Activated CD8-positive, alpha-beta memory T cell treated with anti-CD3 and anti-CD28 coated beads for 4 hours (primary cell): ENCODE data around the gene NEO1.

Source experiments
- DNase-seq, 2 donors: peaks; one replicate each; pipeline ENCODE4 v3.0.0-alpha.2; 2020; ENCODE audit warnings: low read depth in 2 of 2

Gene NEO1

DNA sequence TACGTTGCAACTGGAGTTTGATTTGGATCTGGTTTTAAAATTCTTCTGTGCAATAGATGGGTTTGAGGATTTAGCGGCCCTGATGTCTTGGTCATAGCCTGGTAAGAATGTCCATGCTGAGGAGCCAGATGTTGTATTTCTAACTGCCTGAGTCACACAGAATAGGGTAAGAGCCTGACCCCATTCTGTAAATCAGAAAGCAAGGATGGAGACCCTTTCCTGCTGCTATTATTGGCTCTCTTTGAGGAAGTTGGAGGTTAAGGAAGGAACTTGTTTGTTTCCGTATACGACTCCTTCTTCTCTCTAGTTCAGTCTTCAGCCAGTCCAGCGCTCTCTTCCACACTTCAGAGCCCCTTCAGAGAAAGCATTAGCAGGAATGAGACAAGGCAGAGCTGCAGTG is 251.4 kb downstream of the NEO1 start:
- no peak for DNase-seq

DNA sequence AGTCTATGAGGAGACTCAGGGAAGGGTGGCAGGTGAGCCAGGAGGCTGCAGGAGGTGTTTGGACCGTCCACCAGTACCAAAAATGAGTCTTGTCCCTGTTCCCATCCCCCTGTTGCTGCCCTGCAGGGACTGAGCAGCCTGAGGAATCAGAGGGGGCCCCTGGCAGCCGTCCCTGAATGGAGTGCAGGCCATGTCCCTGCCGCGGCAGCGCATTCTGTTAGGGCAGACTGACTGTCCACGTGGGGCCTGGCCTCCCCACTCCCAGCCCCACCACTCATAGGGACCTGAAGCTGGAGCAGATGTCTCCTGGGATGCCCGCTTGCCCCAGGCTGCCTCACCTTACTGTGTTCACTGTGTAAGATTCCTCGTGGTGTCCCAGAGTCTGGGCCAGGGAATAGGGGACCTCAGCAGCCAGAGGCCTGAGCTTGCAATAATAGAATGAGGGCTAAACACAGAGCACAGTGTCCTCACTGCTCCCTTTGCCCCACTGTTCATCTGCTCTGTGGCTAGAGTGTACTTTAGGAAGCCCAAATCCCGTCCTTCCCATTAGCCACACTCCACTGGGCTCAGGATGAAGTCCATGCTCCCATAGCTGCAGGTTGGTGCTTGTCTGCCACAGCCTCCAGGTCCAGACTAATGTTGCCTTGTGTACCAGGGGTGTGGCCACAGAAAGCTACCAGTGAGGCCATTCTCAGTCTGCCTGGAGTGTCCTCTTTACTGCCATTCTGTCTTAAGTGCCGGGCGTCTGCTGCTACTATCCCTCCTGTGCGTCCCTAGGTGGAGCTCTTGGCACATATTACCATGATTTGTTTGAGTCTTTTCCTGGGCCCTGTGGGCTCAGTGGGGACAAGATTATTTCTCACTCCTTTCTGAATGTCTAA is 253.3 kb downstream of the NEO1 start:
- DNase-seq = no peak

DNA sequence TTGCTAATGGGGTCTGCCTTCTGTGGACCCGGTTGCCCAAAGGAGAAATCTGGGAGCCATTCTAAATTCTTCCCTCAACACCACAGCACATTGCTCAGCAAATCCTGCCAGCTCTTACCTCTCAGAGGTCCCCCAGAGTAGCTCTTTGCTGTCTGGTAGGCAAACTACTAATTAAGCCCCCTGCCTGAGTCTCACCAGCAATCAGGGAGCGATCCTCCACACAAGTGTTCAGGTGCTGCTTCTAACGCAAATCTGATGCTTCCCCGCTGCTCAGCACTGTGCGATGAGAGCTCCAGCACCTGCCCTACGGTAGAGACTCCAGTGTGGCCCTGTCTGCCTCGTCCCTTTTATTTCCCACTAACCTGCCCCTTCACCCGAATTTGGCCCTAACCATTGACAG is 256.0 kb downstream of the NEO1 start:
- no peak for DNase-seq

DNA sequence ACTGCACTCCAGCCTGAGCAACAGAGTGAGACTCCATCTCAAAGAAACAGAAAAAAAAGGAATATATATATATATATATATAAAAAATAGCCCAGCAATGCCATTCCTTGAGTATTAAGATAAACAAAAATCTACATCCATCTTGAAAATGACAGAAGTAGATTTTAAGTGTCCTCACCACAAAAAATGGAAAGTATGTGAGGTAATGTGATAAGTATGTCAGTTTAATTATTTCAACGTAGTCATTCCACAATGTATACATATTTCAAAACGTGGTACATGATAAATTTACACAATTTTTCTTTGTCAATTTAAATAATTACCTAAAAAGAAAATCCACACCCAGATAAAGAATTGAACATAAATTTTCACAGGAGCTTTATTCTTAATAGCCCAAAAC is 261.6 kb downstream of the NEO1 start:
- no peak for DNase-seq

DNA sequence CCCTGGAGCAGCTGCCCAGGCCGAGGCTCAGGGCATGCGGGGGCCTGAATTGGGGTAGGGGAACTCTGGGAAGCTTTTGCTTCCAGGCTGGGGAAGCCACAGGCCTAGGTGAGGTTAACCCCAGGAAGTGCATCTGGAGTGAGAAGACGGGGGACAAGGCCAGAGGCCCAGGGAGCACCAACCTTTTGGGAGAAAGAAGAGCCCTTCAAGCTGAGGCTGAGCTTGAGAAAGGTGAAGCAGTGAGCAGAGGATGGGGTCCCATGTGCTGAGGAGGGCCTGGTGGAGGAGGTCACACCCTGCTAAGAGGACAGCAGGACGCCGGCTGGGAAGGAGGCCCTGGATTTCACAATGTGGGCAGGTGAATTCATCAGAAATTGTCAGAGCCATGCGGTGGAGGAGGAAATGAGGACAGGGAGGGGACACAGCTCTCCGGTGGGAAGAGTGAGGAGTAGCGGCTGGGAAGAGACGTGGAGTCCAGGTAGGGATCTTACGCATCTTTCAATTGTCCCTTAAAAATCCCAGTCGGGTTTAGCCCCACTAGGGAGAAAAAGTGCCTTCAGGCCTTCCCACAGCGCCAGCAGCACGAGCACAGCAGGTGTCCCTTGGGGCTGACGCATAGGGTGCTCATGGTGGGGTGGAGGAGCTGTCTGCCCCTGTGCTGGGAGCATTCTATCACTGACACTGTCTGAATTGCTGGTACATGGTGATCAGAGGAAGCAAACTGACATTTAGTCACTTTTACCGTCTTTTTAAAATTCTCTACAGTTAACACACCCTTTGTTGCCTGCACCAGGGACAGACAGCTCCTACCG is 265.6 kb downstream of the NEO1 start:
- DNase-seq = no peak

DNA sequence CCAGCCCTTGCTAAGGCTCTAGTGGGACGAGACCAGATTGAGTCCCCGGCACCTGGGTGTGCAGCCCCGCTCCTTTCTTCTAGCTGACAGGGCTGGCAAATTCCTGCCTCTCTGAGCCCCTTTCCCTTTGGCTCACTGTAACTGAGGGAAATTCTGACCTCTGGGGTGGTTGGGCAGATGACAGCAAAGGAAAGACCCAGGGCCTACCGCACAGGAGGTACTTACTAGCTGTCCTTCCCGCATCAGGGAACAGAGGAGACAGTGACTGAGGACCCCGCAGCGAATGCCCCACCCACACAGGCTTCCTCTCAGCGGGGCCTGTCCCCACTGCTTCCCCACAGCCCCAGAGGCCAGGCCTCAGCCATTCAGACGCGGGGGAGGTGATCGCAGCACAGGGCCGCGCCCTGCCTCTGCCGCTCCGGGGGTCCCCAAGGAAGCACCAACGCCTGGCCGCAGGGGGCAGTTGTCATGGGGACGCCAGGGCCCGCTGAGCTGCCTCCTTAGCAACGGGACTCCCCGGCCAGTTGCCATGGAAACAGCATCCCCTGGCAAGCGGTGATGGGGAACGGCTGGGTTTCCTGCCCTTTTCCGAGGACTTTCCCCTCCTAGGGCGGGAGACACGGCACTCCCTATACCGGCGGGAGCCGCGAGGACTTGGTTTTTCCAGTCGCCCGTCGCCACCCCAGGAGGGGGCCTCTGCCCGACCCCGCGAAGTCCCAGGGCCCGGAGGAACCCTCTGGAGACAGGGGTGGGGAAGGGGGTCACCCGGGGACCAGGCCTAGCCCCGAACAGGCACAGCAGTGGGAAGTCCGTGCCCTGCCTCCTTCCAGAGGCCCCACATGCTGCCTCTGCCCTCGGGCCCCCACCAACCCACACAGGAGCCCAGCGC is 266.4 kb downstream of the NEO1 start:
- no peak for DNase-seq

DNA sequence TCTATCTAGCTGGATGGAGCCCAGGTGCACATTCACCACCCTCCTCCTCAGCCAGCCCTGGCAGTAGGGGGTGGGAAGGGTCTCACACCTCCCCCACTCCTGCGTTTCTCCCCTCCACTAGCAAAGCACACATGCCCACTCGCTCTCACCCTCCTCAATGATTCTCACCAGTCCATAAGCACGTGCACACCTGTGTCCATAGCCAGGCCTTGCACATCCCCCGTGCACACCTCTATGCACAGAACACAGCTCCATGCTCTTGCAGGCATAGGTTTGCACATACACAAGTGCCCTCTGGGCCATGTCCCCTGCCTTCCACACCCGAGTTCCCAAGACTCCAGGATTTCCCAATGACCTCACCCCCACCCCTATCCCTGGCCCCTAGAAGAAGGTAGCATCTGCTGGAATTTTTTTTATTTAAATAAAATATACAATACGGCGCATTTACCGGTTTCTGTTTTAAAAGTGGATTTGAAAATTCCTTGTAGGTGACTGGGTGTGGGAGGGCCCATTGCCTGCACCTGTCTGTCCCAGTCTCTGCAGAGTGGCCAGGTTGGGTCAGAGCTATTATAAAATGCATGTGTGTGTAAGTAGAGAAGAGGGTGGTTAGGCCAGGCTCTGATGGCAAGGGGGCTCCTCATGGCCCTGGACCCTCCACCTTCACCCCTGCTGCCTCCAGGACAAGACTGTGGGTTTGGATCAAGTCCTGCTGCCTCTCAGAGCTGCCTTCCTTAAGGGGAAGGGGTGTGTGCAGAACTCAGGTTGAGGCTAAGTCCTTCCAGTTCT is 267.4 kb downstream of the NEO1 start:
- DNase-seq = no peak

DNA sequence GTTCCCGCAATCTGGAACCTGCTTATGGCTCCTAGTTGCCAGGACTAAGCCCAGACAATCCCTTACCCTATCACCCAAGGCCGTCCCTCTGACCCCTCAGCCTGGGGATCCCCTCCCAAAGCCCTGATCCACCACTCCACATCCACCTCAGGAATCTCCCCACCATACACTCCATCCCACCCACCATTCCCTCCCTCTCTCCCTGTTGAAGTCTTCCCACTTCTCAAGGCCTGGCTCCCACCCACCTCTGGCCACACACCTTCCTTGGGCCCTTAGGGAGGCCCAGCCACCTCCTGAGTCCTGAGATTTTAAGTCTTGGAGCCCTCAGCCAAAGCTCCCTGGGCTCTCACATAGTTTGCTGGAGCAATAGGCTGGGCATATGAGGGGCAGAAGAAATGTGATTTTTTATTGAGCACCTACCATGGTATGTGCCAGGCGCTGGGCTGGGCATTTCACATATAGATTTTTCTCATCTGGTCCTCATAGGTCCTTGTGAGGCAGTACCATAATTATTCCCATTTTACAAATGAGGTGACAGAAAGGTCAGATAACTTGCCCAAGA is 268.4 kb downstream of the NEO1 start:
- DNase-seq = no peak

DNA sequence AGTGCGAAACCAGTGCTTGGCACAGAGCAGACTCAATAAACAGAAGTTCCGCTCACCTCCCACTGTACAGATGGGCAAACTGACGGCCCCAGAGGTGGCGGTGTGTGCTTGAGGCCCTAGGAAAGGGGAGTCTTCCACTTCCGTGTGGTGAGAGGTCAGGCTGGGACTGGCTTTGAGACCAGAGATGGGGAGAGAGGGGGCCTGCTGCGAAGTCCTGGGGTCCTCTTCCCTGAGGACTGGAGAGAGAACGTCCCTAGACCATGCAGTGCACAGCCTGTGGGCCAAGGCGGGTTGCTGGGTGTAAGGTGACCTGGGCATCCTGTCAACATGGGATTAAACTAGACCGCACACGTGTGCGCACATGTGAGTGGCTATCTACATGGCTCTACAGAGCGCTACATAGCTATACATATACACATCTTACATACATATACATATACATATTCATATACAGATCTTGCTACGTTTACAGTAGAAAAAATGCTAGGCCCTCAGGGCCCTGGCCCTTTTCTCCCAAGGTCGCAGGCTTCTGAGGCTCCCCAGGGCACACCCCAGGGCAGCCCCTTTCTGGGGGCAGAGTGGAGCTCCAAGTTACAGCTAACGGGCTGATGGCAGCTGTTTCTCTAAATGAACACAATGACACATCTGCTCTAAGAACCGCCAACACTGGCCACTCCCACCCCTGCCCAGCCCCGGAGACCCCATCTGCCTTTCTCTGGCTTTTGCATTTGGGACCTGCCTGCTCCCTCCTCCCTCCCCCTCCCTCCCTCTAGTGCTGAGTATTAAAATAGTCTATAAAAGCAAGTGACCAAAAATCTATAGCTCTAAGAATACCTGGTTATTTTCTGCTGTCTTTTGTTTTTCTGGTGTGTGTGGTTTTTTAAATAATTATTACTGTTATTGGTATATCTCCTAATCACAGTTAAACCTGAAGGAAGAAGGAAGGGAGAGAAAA is 269.5 kb downstream of the NEO1 start:
- no peak for DNase-seq

DNA sequence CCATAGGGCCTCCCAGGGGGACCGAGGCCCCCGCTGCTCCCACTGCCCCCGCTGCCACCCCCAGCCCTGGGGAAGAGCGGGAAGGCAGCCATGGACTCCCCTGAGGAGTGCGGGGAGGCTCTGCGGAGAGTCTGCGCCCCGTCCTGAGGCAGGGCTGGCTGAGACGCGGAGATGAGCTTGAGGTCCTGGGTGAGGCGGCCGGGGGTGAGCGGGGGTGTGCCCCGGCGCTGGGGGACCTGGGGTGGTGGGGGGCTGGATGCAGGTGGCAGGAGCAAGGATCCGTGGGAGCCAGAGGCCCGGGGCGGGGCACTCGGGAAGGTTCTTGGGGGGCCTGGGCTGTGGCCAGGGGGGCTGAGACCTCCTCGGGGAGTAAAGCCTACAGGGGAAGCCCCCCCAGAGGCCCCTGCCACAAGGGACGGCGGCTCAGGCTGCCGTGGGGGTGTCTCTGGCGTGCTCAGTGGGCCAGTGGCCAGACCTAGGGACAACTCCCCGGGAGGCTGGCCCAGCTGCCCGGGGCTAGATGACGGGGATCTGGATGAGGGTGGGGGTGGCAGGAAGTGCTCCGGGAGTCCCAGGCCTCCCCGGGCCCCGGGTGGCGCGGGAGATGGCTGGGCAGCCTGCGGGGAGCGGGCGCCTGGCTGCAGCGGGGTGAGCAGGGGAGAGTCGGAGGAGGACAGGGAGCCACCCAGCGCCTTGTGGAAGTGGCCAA is 270.6 kb downstream of the NEO1 start:
- no peak for DNase-seq

DNA sequence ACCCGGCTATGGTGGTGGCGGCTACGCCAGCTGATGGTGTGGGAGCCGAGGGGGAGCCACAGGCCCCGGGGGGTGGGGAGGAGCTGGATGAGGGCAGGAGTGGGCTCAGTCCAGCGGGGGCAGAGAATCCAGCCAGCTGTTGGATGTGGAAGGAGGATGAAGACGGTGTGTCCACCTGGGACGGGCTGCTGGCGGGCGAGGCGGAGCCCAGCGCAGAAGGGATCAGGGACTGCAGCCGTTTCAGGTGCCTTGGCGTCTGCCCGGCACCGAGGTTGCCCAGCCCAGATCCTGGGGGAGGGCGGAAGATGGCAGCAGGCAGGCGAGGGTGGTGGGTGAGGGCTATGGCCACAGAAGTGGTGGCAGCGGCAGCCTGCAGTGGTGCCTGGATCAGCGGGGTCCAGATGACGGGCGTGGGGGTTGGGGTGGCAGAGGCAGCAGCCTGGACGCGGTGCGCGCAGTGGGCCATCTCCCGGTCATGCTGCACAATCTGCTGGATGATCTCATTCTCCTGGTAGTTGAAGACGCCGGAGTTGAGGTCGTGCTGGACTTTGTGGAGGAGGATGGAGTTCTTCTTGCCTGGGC is 271.2 kb downstream of the NEO1 start:
- no peak for DNase-seq

DNA sequence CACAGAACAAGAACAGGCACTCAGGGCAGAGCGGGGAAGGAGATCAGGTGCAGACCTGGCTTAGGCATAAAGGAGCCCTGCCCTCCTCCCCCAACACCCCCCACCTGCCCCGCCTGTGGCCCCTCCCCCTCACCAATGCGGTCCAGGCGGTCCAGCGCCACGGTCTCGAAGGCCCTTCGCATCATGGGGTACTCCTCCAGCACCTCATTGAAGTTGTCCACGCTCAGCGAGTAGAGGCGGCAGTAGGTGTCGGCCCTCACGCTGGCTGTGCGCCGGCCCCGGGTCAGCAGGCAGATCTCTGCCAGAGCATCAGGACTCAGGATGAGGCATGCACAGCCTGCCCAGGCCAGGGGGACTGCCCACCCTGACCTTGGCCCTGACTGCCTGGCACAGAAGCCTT is 271.7 kb downstream of the NEO1 start:
- DNase-seq = no peak

DNA sequence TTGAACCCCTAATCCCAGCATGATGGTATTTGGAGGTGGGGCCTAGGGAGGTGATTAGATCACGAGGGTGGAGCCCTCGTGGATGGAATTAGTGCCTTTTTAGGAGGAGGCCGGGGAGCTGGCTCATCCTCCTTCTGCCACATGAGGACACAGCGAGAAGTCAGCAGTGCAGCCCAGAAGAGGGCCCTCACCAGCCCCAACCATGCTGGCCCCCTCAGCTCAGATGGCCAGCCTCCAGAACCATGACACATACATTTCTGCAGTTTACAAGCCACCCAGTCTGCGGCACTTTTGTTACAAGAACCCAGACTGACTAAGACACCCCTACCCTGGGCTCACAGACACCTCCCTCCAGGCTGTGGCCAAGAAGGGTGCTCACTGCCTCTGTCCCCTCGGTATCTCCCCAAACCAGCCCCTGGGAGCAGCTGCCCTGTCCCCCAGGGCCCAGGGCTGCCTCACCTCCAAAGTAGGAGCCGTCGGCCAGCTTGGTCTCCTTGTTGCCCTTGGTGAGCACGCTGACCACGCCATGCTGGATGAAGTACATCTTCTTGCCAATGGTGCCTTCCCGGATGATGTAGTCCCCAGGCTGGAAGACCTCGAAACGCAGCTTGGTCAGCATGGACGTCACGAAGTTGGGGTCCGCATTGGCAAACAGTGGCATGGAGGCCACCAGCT is 272.4 kb downstream of the NEO1 start:
- no peak for DNase-seq

DNA sequence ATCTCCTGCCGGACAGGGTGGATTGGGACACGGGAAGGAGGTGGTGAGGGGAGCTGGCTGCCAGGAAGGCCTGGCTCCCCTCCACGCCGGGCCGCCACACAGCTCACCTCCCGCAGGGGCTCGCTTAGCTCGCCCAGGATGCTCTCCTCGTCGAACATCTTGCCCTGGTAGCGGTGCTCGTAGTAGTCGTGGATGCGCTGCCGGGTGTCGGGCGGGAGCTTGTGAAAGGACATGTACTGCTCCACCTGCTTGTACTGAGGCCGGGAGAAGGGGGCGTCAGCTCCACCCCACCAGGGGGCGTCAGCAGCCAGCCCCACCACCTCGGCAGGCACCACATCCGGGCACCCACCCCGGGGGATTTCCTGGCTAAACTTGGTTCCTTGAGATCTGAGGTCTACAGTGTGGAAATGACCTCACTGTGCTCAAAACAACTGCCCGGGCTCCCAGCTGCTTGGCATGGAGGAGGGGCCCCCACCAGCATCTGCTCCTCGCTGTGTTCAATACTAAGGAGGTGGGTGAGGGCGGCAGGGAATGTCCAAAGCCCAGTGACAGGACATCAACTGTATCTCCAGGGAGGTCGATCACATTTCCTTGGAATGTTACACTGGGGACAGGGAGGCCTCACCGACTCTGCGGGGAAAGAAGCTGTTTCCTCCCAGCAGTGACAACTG is 273.1 kb downstream of the NEO1 start:
- no peak for DNase-seq

DNA sequence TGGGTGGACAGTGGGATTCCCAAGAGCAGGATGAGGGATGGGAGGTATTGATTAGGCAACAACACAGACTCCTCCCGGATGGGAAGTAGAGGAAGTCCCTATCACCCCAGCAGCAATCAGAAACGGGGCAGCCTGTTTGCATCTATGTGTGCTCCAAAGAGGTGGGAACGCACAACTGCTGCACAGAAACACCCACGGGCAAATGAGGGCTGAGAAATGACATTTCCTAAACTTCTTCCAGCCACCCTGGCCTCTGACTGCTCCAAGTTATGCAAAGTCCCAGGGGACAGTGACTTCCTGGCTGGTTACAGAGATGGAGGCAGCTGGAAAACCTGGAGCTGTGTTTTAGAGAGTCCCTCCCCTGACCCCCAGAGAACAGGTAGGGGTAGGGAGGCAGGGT is 273.9 kb downstream of the NEO1 start:
- DNase-seq = no peak

DNA sequence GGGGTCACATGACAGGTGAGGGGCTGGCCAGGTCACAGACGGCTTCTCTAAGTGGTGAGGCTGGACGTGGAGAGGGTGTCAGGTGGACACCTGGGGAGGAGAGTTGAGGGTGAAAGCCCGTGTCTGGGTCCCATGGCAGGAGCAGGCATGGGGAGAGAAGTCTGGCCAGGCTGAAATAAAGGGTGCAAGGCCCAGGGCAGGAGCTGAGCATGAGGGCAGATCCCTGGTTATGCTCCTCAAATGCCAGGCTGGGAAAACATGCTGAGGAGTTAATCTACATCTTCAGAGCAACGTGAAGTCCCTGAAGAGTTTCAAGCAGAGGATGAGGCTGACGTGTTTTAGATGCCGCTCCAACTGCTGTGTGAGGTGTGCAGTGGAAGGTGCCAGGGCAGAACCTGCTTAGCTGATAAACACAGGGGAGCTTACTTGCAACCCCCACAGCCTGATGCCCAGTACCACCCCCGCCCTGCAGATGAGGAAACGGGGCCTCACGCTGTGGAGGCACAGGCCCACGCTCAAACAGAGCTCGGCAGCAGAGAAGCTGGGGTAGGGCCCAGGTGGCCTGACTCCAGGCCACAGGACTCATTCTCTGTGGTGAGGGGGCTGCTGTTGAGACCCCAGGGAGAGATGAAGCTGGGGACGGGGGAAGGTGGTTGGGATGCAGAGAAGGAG is 276.0 kb downstream of the NEO1 start:
- DNase-seq = no peak

DNA sequence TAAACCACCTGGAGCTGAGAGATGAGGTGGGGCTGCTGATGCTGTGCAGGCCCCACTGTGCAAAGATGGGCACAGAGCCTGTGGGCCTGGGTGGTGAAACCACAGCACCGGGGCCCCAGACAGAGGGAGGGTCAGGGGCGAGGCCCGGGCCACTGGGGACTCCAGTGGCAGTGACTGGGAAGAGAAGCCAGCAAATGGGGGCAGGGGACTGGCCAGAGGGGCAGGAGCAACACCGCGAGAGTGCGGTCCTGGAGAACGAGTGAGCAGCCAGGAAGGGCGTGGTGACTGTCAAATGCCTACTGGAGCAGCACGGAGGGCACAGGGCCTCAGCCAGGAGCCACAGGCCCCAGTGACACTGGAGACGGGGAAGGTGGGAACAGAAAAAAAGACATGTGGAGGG is 276.7 kb downstream of the NEO1 start:
- DNase-seq = no peak
